ENCODE results near the gene NDOR1. TPM values are rescaled to one million over a fixed set of nuclear protein-coding genes. Genes with fewer than 3 reads are reported as not detected.

The NDOR1 gene
- total and polyA plus RNA-seq, 2 of the 8 experiments (the other 6 are each of a cell fraction or from before 2014, with no cell fraction given): 25.7 to 32.3 TPM

DNA sequence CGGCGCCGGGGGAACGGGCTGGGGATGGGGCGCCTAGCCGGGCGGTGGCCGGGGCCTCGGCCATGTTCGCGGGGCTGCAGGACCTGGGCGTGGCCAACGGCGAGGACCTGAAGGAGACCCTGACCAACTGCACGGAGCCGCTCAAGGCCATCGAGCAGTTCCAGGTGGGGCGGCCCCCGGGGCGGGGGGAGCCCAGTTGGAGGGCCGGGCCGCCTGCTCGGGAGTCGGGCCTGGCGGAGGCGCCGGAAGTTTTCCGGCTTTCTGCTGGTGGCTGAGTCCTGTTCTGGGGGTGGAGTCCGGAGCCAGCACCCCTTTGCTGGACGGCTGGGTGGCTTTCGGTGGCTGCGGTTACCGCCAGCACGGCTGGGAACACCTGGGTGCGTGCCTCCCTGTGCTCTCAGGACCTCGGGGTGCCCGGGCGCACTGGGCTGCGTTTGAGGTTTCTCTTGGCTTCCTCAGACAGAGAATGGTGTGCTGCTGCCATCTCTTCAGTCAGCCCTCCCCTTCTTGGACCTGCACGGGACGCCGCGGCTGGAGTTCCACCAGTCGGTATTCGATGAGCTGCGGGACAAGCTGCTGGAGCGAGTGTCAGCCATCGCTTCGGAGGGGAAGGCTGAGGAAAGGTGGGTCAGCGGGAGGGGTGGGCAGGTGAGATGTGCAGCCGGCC, 50.1 kb downstream of the NDOR1 start:
- H2BK15ac ChIP-seq (ENCODE audit: low read length): no peak overlapping the region
- no peak for TF ChIP-seq POLR2A (IDR thresholded peaks at IDR 0.05; ENCODE audit: control extremely low read depth in 1 of 2, low read depth in 2 of 2, low read length in 2 of 2)
- TF ChIP-seq MAFK (IDR thresholded peaks at IDR 0.05; ENCODE audit: low read depth, low read length): no peak
- no peak for TF ChIP-seq SIN3A (conservative IDR thresholded peaks at IDR 0.05 in 1 of 2, IDR thresholded peaks at IDR 0.05 in 1 of 2; ENCODE audit: low read depth in 1 of 2, low read length in 2 of 2)
- TF ChIP-seq EGR1 (IDR thresholded peaks at IDR 0.05; ENCODE audit: borderline replicate concordance, low read depth, low read length): no peak
- no peak for TF ChIP-seq KDM1A (IDR thresholded peaks at IDR 0.05; ENCODE audit: borderline replicate concordance, low read length)
- peak; percentile 48 for TF ChIP-seq KDM5A (IDR thresholded peaks at IDR 0.05; ENCODE audit: low read length)
- no peak for TF ChIP-seq CHD1 (IDR thresholded peaks at IDR 0.05; ENCODE audit: low read depth, low read length)
- peak; percentile 84 for TF ChIP-seq KDM4A (IDR thresholded peaks at IDR 0.05; ENCODE audit: low read depth, low read length, severe bottlenecking)
- no peak for TF ChIP-seq TCF12 (IDR thresholded peaks at IDR 0.05; ENCODE audit: low read depth, low read length)
- TF ChIP-seq, protein P1, sequence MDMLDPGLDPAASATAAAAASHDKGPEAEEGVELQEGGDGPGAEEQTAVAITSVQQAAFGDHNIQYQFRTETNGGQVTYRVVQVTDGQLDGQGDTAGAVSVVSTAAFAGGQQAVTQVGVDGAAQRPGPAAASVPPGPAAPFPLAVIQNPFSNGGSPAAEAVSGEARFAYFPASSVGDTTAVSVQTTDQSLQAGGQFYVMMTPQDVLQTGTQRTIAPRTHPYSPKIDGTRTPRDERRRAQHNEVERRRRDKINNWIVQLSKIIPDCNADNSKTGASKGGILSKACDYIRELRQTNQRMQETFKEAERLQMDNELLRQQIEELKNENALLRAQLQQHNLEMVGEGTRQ (IDR thresholded peaks at IDR 0.05; ENCODE audit: low read length): no peak
- no peak for TF ChIP-seq CEBPB (IDR thresholded peaks at IDR 0.05; ENCODE audit: low read depth, low read length)

More for the DNA sequence above, 50.1 kb downstream of the NDOR1 start:
- H2BK20ac ChIP-seq (ENCODE audit: low read length): no peak overlapping the region
- FAIRE-seq (no peak), DNase-seq (ENCODE audit: low read depth in 1 of 2, low spot score in 2 of 2) (no peak)
- no peak overlapping the region for H2BK120ac ChIP-seq (replicated peaks; ENCODE audit: low read depth, low read length)
- peaks cover 0 to 4% of the 10 kb centered on the region in 2 experiments for H4K20me1 ChIP-seq (replicated peaks in 1 of 2; ENCODE audit: control insufficient read depth in 1 of 2, insufficient read depth in 2 of 2, low read length in 2 of 2)
- H3K18ac ChIP-seq (ENCODE audit: extremely low read depth, low read length): no peak overlapping the region
- peak overlapping the region; percentile 80 to 92 for H3K4me2 ChIP-seq (ENCODE audit: insufficient read depth in 1 of 2, low read depth in 2 of 2, low read length in 2 of 2)
- H3K9me3 ChIP-seq (ENCODE audit: insufficient read depth in 2 of 2, low read depth in 1 of 2, low read length in 1 of 2): no peaks in the 10 kb centered on the region
- no peak overlapping the region for H2BK12ac ChIP-seq (ENCODE audit: low read depth, low read length)
- H3K27me3 ChIP-seq (replicated peaks in 1 of 4; ENCODE audit: control insufficient read depth in 3 of 4, extremely low read depth in 1 of 4, insufficient read depth in 3 of 4, low read length in 3 of 4): peaks cover 0 to 7% (median 0%) of the 10 kb centered on the region in 4 experiments; a peak in 2 of 7 replicates
- peak overlapping the region; percentile 58 for H4K8ac ChIP-seq (ENCODE audit: extremely low read depth, insufficient read depth, low read length)
- CTCF ChIA-PET (ENCODE audit: partially characterized antibody): interaction anchor here (0.6 to 4.7 kb wide), 18 partner anchors 8 to 229 kb away, joined by 3 to 28 read pairs (median 4); partner anchors contain the start of genes ABCA2, RNF224 and TOR4A
- H2BK5ac ChIP-seq (ENCODE audit: low read depth, low read length): no peak overlapping the region
- no peak overlapping the region for H4K5ac ChIP-seq (ENCODE audit: insufficient read length, low read depth, low read length)
- peaks cover 0 to 21% (median 16%) of the 10 kb centered on the region in 4 experiments; a peak in 5 of 7 replicates for H3K4me1 ChIP-seq (replicated peaks in 1 of 4; ENCODE audit: control insufficient read depth in 3 of 4, insufficient read depth in 4 of 4, low read length in 3 of 4)
- H3K4ac ChIP-seq (replicated peaks; ENCODE audit: insufficient read length, low read depth, low read length): no peak overlapping the region
- H3K36me3 ChIP-seq (ENCODE audit: control insufficient read depth in 2 of 4, insufficient read depth in 4 of 4, low read length in 3 of 4): peaks cover 3 to 17% (median 12%) of the 10 kb centered on the region in 4 experiments; a peak in 6 of 8 replicates
- H3K79me2 ChIP-seq (ENCODE audit: control insufficient read depth in 1 of 2, insufficient read depth in 2 of 2, low read length in 2 of 2): peaks cover 0 to 13% of the 10 kb centered on the region in 2 experiments; a peak in 2 of 4 replicates
- H3K4me3 ChIP-seq (ENCODE audit: extremely low read depth in 1 of 4, insufficient read depth in 2 of 4, low read depth in 3 of 4, low read length in 4 of 4): peak overlapping the region; percentile 52 to 100 (median 82)
- H3K9ac ChIP-seq (replicated peaks in 1 of 4; ENCODE audit: extremely low read depth in 1 of 4, low read depth in 3 of 4, low read length in 3 of 4): peak overlapping the region; percentile 0 to 75 (median 62)
- no peak overlapping the region for H4K91ac ChIP-seq (replicated peaks; ENCODE audit: insufficient read length, low read length)
- no peak overlapping the region for H3K23ac ChIP-seq (ENCODE audit: insufficient read length)
- no peak overlapping the region for H2AK5ac ChIP-seq (ENCODE audit: low read depth, low read length)
- H3K56ac ChIP-seq (replicated peaks; ENCODE audit: insufficient read length, low read depth, low read length): no peak overlapping the region
- H3K27ac ChIP-seq (ENCODE audit: low read depth, low read length): peak overlapping the region; percentile 83; the same call in 1 of the 2 replicates
- no peak overlapping the region for H3K14ac ChIP-seq (ENCODE audit: insufficient read length)
- 11% methylated on average over 33 of the region's 51 CpGs; no CpG with 5 or more reads in 1 of the 2 experiments for WGBS, 2 experiments (ENCODE audit: extremely low coverage in 1 of 2, insufficient coverage in 1 of 2, insufficient read length in 1 of 2, insufficient replicate concordance in 2 of 2, low coverage in 1 of 2, low lambda C conversion rate in 2 of 2, missing lambda C conversion rate in 1 of 2)
- peaks cover 14% of the 10 kb centered on the region; the same call in 1 of the 2 replicates for H3K23me2 ChIP-seq (ENCODE audit: low read depth, low read length)
- H2AFZ ChIP-seq (ENCODE audit: low read length): no peak overlapping the region
- POLR2A ChIA-PET (ENCODE audit: partially characterized antibody): interaction anchor here (1.3 to 69.9 kb wide), 5 partner anchors 1 to 47 kb away, joined by 3 to 1462 read pairs (median 5); partner anchors contain the start of genes CYSRT1, NDOR1, NELFB and RNF208
- H3K79me1 ChIP-seq (ENCODE audit: low read depth, low read length): peaks cover 9% of the 10 kb centered on the region

Data from H1 (cell line).